B cell (primary cell): ENCODE measurements around the gene FOXK1. TPM values are rescaled to one million over a fixed set of nuclear protein-coding genes. Genes with fewer than 3 reads are reported as not detected.

Experiments
- ATAC-seq: fragments of 200-7000 bp; cut with Tn5 transposase; one replicate; pipeline ENCODE4 v1.10.0; 2021; ENCODE audit warnings: low read depth, mild to moderate bottlenecking, moderate number of reproducible peaks, moderate library complexity
- CTCF ChIA-PET: fragments of 350-600 bp; sonication (Branson Sonifier 250); formaldehyde crosslinking; loops from one replicate; lab custom pipeline; 2021; ENCODE audit warnings: antibody characterized with exemption, inconsistent platforms; lab: Charles Lee
- POLR2A ChIA-PET: fragments of 350-600 bp; sonication (Branson Sonifier 250); formaldehyde crosslinking; loops from one replicate; lab custom pipeline; 2021; ENCODE audit warnings: antibody characterized with exemption; lab: Charles Lee
- DNase-seq: peaks from one replicate; pipeline ENCODE4 v3.0.0; 2013
- H2AFZ ChIP-seq: 2 replicates; pipeline ENCODE4 v1.6.1; 2012; ENCODE audit warnings: mild to moderate bottlenecking, low read depth, low read length; ENCODE audit not compliant: insufficient read depth, poor library complexity, severe bottlenecking
- H3K27ac ChIP-seq, 2 donors: 1 replicate in 1 of 2; 2 replicates in 1 of 2; pipeline ENCODE4 v1.5.1; 2012 to 2013; ENCODE audit warnings: low read length in 2 of 2, mild to moderate bottlenecking in 2 of 2, moderate library complexity in 1 of 2
- H3K27me3 ChIP-seq, 4 experiments: fragments of 200-600 bp in 1 of 4; sonication (generic) in 1 of 4; replicated peaks in 1 of 4; 1 replicate in 2 of 4; 2 replicates in 2 of 4; pipeline versions ENCODE4 v1.6.1 to v1.7.0; 2013 to 2016; ENCODE audit warnings: low read length in 3 of 4, mild to moderate bottlenecking in 2 of 4, mixed read lengths in 1 of 4, moderate library complexity in 1 of 4; ENCODE audit not compliant: insufficient read depth in 4 of 4, control insufficient read depth in 3 of 4; ENCODE audit errors: control extremely low read depth in 1 of 4
- H3K36me3 ChIP-seq, 2 experiments: replicated peaks in 1 of 2; 1 replicate in 1 of 2; 2 replicates in 1 of 2; pipeline versions ENCODE4 v1.6.1 to v1.7.1; 2013; ENCODE audit warnings: low read length in 1 of 2; ENCODE audit not compliant: insufficient read depth in 2 of 2, control insufficient read depth in 1 of 2; ENCODE audit errors: control extremely low read depth in 1 of 2, extremely low read depth in 1 of 2
- H3K4me1 ChIP-seq, 2 donors: fragments of 200-600 bp in 1 of 2; sonication (generic) in 1 of 2; 1 replicate in 1 of 2; 2 replicates in 1 of 2; pipeline versions ENCODE4 v1.5.1 to v1.6.1; 2013 to 2017; ENCODE audit warnings: low read length in 2 of 2; ENCODE audit not compliant: control insufficient read depth in 2 of 2, insufficient read depth in 2 of 2
- H3K4me2 ChIP-seq: replicated peaks from 2 replicates; pipeline ENCODE3; 2012; ENCODE audit warnings: mild to moderate bottlenecking, low read depth, low read length; ENCODE audit not compliant: poor library complexity, severe bottlenecking
- H3K4me3 ChIP-seq, 5 experiments: fragments of 200-600 bp in 1 of 5; sonication (generic) in 1 of 5; 1 replicate in 3 of 5; 2 replicates in 2 of 5; pipeline versions ENCODE4 v1.5.1 to v1.7.0; 2011 to 2016; ENCODE audit warnings: low read length in 4 of 5, mild to moderate bottlenecking in 4 of 5, low read depth in 2 of 5, control low read depth in 1 of 5, moderate library complexity in 1 of 5; ENCODE audit not compliant: insufficient read depth in 1 of 5; ENCODE audit errors: control extremely low read depth in 1 of 5, extremely low read depth in 1 of 5
- H3K79me2 ChIP-seq: fragments of 200-600 bp; sonication (generic); one replicate; pipeline ENCODE4 v1.6.0; 2016; ENCODE audit warnings: low read length; ENCODE audit not compliant: control insufficient read depth, insufficient read depth
- H3K9ac ChIP-seq: fragments of 200-600 bp; sonication (generic); 2 replicates; pipeline ENCODE4 v1.6.1; 2017; ENCODE audit warnings: mild to moderate bottlenecking, low read length, moderate library complexity
- H3K9me3 ChIP-seq, 3 donors: one replicate each; pipeline versions ENCODE4 v1.6.1 to v1.7.1; 2013; ENCODE audit warnings: low read length in 2 of 3; ENCODE audit not compliant: control insufficient read depth in 2 of 3, insufficient read depth in 1 of 3; ENCODE audit errors: control extremely low read depth in 1 of 3
- H4K20me1 ChIP-seq: 2 replicates; pipeline ENCODE4 v1.6.0; 2012; ENCODE audit warnings: mild to moderate bottlenecking, low read length; ENCODE audit not compliant: insufficient read depth, control insufficient read depth, poor library complexity, severe bottlenecking
- H3K27ac Mint-ChIP-seq: one replicate; pipeline ENCODE4 v1.8.0; 2021; ENCODE audit warnings: mixed read lengths
- H3K27me3 Mint-ChIP-seq: one replicate; pipeline ENCODE4 v1.8.0; 2021; ENCODE audit warnings: mixed read lengths
- H3K4me1 Mint-ChIP-seq: one replicate; pipeline ENCODE4 v1.8.0; 2021; ENCODE audit warnings: mixed read lengths
- H3K4me3 Mint-ChIP-seq: one replicate; pipeline ENCODE4 v1.8.0; 2021; ENCODE audit warnings: mixed read lengths
- H3K9me3 Mint-ChIP-seq: one replicate; pipeline ENCODE4 v1.8.0; 2022; ENCODE audit warnings: mixed read lengths; ENCODE audit not compliant: insufficient read depth
- CTCF ChIP-seq: fragments of 200-600 bp; IDR thresholded peaks from one replicate; pipeline ENCODE4 v1.8.0; 2022; ENCODE audit warnings: antibody characterized with exemption, mild to moderate bottlenecking
- EZH2 ChIP-seq: IDR thresholded peaks from 2 replicates; pipeline ENCODE4 v1.6.1; 2012; ENCODE audit warnings: borderline replicate concordance, low read depth, mild to moderate bottlenecking, moderate library complexity, low read length; ENCODE audit not compliant: insufficient read depth, poor library complexity, severe bottlenecking
- WGBS: methylation state at CpG from one replicate; pipeline ENCODE4 v1.1.5; 2013; ENCODE audit warnings: missing lambda C conversion rate; ENCODE audit not compliant: insufficient coverage; 5-methylcytosine and 5-hydroxymethylcytosine counted together
- intact Hi-C: fragments of 100-400 bp; cut with micrococcal nuclease; formaldehyde crosslinking; loops from one replicate; pipeline ENCODE4 v1.10.0; 2022
- polyA plus RNA-seq: library from polyadenylated mRNA; depleted of rRNA; stranded (reverse); fragments of >200 nt; gene quantifications from 2 replicates; pipeline ENCODE4 v1.2.3, GENCODE V29; 2012
- total RNA-seq, 2 donors: library from RNA; stranded (reverse); fragments of 120-200 nt in 1 of 2; gene quantifications; 1 replicate in 1 of 2; 2 replicates in 1 of 2; pipeline versions ENCODE4 v1.2.3 to v1.2.4, GENCODE V29; 2013 to 2022

Gene FOXK1
- total and polyA plus RNA-seq, 2 donors (not counting 1 experiment from before 2014, with no cell fraction given): 17.9 to 56.2 TPM

GRCh38 chr7:4805110-4805983 lies 123.3 kb downstream of the FOXK1 start:
- H3K27me3 Mint-ChIP-seq: peaks cover 5% of the 10 kb centered on the region
- Histone ChIP-seq H3K27ac (no peak overlapping the region), H3K9me3 (peaks cover 0 to 4% (median 0%) of the 10 kb centered on the region in 3 donors), H3K36me3 (no peaks in the 10 kb centered on the region), H3K27me3 (peaks cover 0 to 15% (median 5%) of the 10 kb centered on the region in 4 experiments), H3K4me2 (no peak overlapping the region), H3K79me2 (no peaks in the 10 kb centered on the region), H4K20me1 (no peaks in the 10 kb centered on the region), H2AFZ (no peak overlapping the region), H3K4me1 (peaks cover 12 to 15% of the 10 kb centered on the region in 2 donors), H3K9ac (no peak overlapping the region), H3K4me3 (no peak overlapping the region)
- H3K4me1 Mint-ChIP-seq: peaks cover 10% of the 10 kb centered on the region
- H3K9me3 Mint-ChIP-seq: no peaks in the 10 kb centered on the region
- DNase-seq (no peak), ATAC-seq (no peak)
- H3K4me3 Mint-ChIP-seq: no peak overlapping the region
- intact Hi-C loops: no loop called here
- TF ChIP-seq CTCF (no peak), EZH2 (no peak)
- CTCF ChIA-PET: no interaction called here
- H3K27ac Mint-ChIP-seq: no peak overlapping the region
- whole genome bisulfite sequencing: 89% methylated on average over 29 of the region's 29 CpGs
- POLR2A ChIA-PET: no interaction called here

- Mint-ChIP-seq H3K4me1 (peaks cover 11% of the 10 kb centered on the region), H3K4me3 (no peak overlapping the region), H3K9me3 (no peaks in the 10 kb centered on the region), H3K27ac (no peak overlapping the region), H3K27me3 (peaks cover 8% of the 10 kb centered on the region)
- ChIA-PET POLR2A (no interaction called here), CTCF (interaction anchor here (0.9 kb wide), 1 partner anchor 8 kb away, joined by 3 read pairs; no protein-coding TSS in a partner anchor)
- Histone ChIP-seq H3K9ac (no peak overlapping the region), H3K9me3 (peaks cover 0 to 4% (median 0%) of the 10 kb centered on the region in 3 donors), H3K79me2 (no peaks in the 10 kb centered on the region), H3K4me3 (no peak overlapping the region), H3K4me1 (peaks cover 12 to 15% of the 10 kb centered on the region in 2 donors), H3K36me3 (no peaks in the 10 kb centered on the region), H3K4me2 (no peak overlapping the region), H3K27ac (no peak overlapping the region), H4K20me1 (no peaks in the 10 kb centered on the region), H3K27me3 (peaks cover 0 to 20% (median 5%) of the 10 kb centered on the region in 4 experiments), H2AFZ (no peak overlapping the region)
- WGBS: 75% methylated on average over 5 of the region's 8 CpGs
- TF ChIP-seq EZH2: no peak
- no peak for TF ChIP-seq CTCF
- ATAC-seq (no peak), DNase-seq (no peak)
- intact Hi-C loops: no loop called here
Measured at GRCh38 chr7:4805984-4806300, 123.8 kb downstream of the FOXK1 start.
